Endothelial cell of coronary artery (primary cell): ENCODE results near the gene TMEM59. TPM values are rescaled to one million over a fixed set of nuclear protein-coding genes. Genes with fewer than 3 reads are reported as not detected.

Experiments
- total RNA-seq: library from RNA; depleted of rRNA; stranded (reverse); fragments of >200 nt; gene quantifications from 2 replicates; pipeline ENCODE4 v1.2.3, GENCODE V29; 2014

The TMEM59 gene
- total RNA-seq = 189 and 340 TPM in 2 replicates

GRCh38 chr1:54052934-54053744 is at the start of gene TMEM59, which contains the start of gene TCEANC2:
Gene TMEM59 (minus strand): TSS chr1:54053204. CDS start chr1:54053188, 16 bp downstream.
Gene TCEANC2 (plus strand): TSS chr1:54053608. CDS start chr1:54054423, 815 bp downstream.

GRCh38 chr1:54017979-54018378 is 35.0 kb downstream of the TMEM59 start, which contains the start of gene LDLRAD1:
Gene LDLRAD1 (minus strand): TSS chr1:54018186. CDS start chr1:54018112, 74 bp downstream.

Other genes with a start within 250 kb of the TMEM59 start
- gene NDC1, start 214.9 kb downstream of the TMEM59 start, total RNA-seq = 14.6 and 25.1 TPM in 2 replicates
- 15.1 and 17.4 TPM in 2 replicates for gene YIPF1, start 163.4 kb downstream of the TMEM59 start, total RNA-seq
- not detected in 2 replicates for gene DIO1, start 159.0 kb downstream of the TMEM59 start, total RNA-seq
- 15.3 and 16.4 TPM in 2 replicates for gene IFT25, start 107.5 kb downstream of the TMEM59 start, total RNA-seq
- 19.8 and 21.9 TPM in 2 replicates for gene LRRC42, start 106.9 kb downstream of the TMEM59 start, total RNA-seq
- gene LDLRAD1, start 35.0 kb downstream of the TMEM59 start, total RNA-seq = not detected in 2 replicates
- 2.2 and 2.7 TPM in 2 replicates for gene TCEANC2, start 404 bp upstream of the TMEM59 start, total RNA-seq
- gene CDCP2, start 99.8 kb upstream of the TMEM59 start, total RNA-seq = not detected in 2 replicates
- 3.4 and 4.1 TPM in 2 replicates for gene CYB5RL, start 146.8 kb upstream of the TMEM59 start, total RNA-seq
- gene MRPL37, start 147.0 kb upstream of the TMEM59 start, total RNA-seq = 44.0 and 51.0 TPM in 2 replicates